PFSK-1 (cell line): ENCODE results near the gene FDX2.

Experiments used
- FOXP2 ChIP-seq: optimal IDR thresholded peaks from 2 replicates; pipeline ENCODE3; 2011; ENCODE audit warnings: borderline replicate concordance, control low read depth, inconsistent platforms; ENCODE audit not compliant: insufficient read depth; ENCODE audit errors: extremely low read length, extremely low read depth
- POLR2AphosphoS5 ChIP-seq: IDR thresholded peaks from 2 replicates; pipeline ENCODE4 v1.6.1; 2012; ENCODE audit warnings: low read depth, mild to moderate bottlenecking, control low read depth, low read length, moderate library complexity
- REST ChIP-seq, 2 experiments: IDR thresholded peaks; 2 replicates each; pipeline versions ENCODE4 v1.6.1 to v1.8.0; 2011 to 2012; ENCODE audit warnings: low read depth in 2 of 2, low read length in 2 of 2, control low read depth in 1 of 2, inconsistent platforms in 1 of 2, mild to moderate bottlenecking in 1 of 2, moderate library complexity in 1 of 2; ENCODE audit not compliant: insufficient read depth in 1 of 2
- SIN3A ChIP-seq: IDR thresholded peaks from 2 replicates; pipeline ENCODE4 v1.6.1; 2012; ENCODE audit warnings: mild to moderate bottlenecking, low read length, moderate library complexity, borderline replicate concordance; ENCODE audit not compliant: insufficient read depth
- TAF1 ChIP-seq: IDR thresholded peaks from 2 replicates; pipeline ENCODE4 v1.6.1; 2012; ENCODE audit warnings: low read length, control low read depth, borderline replicate concordance; ENCODE audit not compliant: insufficient read depth

Gene FDX2

DNA sequence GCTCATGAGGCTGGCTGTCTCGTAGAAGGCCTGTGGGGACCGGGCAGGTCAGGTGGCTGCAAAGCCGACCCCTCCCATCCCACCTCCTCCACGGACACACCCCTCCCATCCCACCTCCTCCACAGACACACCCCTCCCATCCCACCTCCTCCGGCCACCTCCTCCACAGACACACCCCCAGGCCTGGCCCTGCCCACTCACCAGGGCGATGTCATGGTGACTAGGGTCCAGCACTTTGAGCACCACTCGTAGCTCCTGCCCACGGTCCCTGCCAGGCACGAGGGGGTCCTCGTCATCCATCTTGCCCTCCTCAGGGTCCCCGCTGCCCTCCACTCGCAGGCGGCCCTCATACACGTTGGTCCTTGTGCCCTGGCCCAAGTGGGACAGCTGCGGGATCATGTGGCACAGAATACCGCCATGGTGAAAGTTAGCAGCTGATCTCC lies 45.8 kb upstream of the FDX2 start:
- TF ChIP-seq TAF1 (no peak), FOXP2 (no peak), POLR2AphosphoS5 (no peak), REST (IDR thresholded peaks at IDR 0.05; ENCODE audit: insufficient read depth in 1 of 2, low read depth in 2 of 2, low read length in 2 of 2) (no peak), SIN3A (no peak)

GRCh38 chr19:10356431-10356830 lies 40.6 kb upstream of the FDX2 start:
- TF ChIP-seq FOXP2 (no peak), REST (IDR thresholded peaks at IDR 0.05; ENCODE audit: insufficient read depth in 1 of 2, low read depth in 2 of 2, low read length in 2 of 2) (no peak), TAF1 (no peak), POLR2AphosphoS5 (no peak), SIN3A (no peak)

DNA sequence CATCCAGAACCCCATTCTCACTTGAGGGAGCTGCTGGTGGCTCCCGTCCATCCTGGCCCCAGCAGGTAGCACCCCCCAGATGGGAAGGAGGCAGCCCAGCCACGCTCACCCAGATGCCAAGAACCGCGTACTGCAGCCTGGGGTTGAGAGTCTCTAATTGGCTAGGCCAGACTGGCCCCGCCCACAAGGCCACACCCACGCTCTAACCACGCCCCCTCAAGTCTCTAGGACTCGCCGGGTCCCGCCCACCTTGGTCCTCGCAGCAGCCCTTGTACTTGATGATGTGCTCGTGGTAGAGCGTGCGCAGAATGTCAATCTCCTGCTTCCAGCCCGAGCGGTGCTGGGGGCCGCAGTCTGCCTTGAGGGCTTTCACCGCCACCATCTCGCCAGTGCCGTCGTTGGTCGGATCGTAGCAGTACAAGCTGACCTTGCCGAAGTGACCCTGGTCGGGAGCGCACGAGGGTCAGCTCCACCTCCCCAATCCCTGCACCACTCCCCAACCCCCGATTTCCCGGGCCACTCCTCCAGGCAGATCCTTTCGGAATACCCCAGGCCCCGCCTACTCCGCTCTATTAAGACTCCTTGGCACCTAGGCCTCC lies 38.1 kb upstream of the FDX2 start:
- TF ChIP-seq REST (IDR thresholded peaks at IDR 0.05; ENCODE audit: insufficient read depth in 1 of 2, low read depth in 2 of 2, low read length in 2 of 2) (no peak), FOXP2 (no peak), POLR2AphosphoS5 (no peak)

DNA sequence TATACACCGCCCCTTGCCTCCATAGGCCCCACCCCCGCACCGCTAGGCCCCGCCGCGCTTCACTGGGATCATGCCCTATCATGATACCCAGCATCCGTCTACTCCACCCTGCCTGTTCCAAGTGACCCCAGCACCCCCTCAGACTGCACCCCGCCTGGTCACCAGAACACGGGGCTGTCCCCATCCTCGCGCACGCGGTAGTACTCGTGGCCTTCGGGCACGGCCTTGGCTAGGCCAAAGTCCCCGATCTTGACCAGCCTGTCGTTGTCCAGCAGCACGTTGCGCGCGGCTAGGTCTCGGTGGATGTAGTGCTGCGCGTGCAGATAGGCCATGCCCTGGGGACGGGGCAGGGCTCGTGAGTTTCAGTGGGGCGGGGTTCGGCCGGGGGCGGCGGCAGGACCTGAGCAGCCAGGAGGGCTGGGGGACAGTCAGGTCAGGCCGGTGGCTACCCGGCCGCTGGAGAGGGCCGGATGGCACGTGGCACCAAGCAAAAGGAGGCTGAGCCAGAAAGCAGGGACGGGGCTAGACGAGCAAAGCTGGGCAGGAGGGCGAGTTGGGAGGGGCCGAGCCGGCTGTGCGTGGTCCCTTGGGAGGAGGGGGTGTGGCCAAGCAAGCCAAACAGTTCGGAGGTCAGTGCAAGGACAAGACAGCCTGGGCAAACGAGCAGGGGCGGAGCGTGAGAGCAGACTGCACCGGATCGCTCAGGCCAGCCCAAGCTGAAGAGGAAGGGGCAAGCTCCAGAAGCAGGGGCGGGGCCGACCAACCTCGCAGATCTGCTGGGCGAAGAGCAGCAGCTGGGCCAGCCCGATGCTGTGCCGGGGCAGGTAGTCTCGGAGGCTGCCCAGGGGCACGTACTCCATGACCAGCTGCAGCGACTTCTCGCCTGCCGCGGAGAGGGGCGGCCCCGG lies 37.2 kb upstream of the FDX2 start:
- TF ChIP-seq FOXP2: no peak
- no peak for TF ChIP-seq TAF1
- no peak for TF ChIP-seq SIN3A
- no peak for TF ChIP-seq REST (IDR thresholded peaks at IDR 0.05; ENCODE audit: insufficient read depth in 1 of 2, low read depth in 2 of 2, low read length in 2 of 2)
- TF ChIP-seq POLR2AphosphoS5: no peak
